HEK293T (cell line): Measurements from ENCODE around the gene SH3PXD2B.

Source experiments
- FOXK2 ChIP-seq: fragments of 450-650 bp; IDR thresholded peaks from 2 replicates; pipeline ENCODE4 v1.6.1; 2016; ENCODE audit warnings: mild to moderate bottlenecking
- FOXM1 ChIP-seq: fragments of 450-650 bp; IDR thresholded peaks from 2 replicates; pipeline ENCODE4 v1.6.1; 2017; ENCODE audit warnings: mild to moderate bottlenecking, borderline replicate concordance
- HDGF ChIP-seq: fragments of 450-650 bp; IDR thresholded peaks from 2 replicates; pipeline ENCODE4 v1.6.1; 2017; ENCODE audit warnings: antibody characterized with exemption, borderline replicate concordance
- ZNF384 ChIP-seq: fragments of 450-650 bp; IDR thresholded peaks from 2 replicates; pipeline ENCODE4 v1.6.1; 2016
- TF ChIP-seq, protein P1 (sequence below): fragments of 450-650 bp; IDR thresholded peaks from 2 replicates; pipeline ENCODE4 v1.6.1; 2016

DNA sequence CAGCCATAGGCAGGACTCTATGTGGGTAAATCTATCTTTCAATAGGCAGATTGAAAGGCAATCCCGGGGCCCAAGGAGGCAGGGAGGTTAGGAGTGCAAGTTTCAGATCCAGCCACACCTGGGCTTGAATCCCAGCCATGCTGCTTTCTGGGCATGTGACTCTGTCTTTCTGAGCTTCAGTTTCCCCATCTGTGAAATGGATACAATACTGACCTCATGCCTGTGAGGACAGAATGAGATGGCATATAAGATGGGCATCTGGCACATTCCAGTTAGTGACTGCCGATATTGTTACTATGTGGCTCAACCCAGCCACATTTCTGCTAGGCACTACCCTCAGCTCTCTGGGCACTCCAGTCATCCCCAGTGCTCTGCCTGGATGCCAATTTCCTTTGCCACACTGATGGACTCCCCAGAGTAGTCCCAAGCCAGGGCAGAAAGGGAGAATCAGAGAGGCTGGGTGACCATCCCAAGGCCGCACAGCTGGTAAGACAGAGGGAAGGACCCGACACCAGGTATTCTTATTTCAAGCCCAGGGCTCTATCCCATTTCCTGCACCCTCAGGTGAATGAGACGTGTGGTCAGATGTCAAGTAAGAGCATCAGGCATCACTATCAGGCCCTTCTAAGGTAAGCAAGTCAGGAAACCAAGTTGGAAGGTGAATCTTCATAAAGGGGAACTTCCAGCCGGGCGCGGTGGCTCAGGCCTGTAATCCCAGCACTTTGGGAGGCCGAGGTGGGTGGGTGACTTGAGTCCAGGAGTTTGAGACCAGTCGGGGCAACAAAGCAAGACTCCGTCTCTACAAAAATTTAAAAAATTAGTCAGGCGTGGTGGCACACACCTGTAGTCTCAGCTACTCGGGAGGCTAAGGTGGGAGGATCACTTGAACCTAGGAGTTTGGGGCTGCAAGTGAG lies 38.7 kb downstream of the SH3PXD2B start:
- TF ChIP-seq, protein P1, sequence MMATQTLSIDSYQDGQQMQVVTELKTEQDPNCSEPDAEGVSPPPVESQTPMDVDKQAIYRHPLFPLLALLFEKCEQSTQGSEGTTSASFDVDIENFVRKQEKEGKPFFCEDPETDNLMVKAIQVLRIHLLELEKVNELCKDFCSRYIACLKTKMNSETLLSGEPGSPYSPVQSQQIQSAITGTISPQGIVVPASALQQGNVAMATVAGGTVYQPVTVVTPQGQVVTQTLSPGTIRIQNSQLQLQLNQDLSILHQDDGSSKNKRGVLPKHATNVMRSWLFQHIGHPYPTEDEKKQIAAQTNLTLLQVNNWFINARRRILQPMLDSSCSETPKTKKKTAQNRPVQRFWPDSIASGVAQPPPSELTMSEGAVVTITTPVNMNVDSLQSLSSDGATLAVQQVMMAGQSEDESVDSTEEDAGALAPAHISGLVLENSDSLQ: no peak
- TF ChIP-seq HDGF (no peak), FOXK2 (no peak), FOXM1 (no peak), ZNF384 (no peak)
